OCI-LY1 (cell line): ENCODE data around the gene CAPN10.

Experiments used
- EZH2 ChIP-seq: fragments of 200-600 bp; sonication (generic), shearing (Covaris generic); IDR thresholded peaks from 2 replicates; pipeline ENCODE4 v1.8.0; 2017; ENCODE audit warnings: borderline replicate concordance, mixed run types, mild to moderate bottlenecking, antibody characterized with exemption, low read length, moderate library complexity, mixed read lengths
- TF ChIP-seq, protein P1 (sequence below): fragments of 200-600 bp; sonication (generic), shearing (Covaris generic); IDR thresholded peaks from 2 replicates; pipeline ENCODE4 v1.5.1; 2017; ENCODE audit warnings: mild to moderate bottlenecking, antibody characterized with exemption, low read length, moderate library complexity, mixed read lengths

DNA sequence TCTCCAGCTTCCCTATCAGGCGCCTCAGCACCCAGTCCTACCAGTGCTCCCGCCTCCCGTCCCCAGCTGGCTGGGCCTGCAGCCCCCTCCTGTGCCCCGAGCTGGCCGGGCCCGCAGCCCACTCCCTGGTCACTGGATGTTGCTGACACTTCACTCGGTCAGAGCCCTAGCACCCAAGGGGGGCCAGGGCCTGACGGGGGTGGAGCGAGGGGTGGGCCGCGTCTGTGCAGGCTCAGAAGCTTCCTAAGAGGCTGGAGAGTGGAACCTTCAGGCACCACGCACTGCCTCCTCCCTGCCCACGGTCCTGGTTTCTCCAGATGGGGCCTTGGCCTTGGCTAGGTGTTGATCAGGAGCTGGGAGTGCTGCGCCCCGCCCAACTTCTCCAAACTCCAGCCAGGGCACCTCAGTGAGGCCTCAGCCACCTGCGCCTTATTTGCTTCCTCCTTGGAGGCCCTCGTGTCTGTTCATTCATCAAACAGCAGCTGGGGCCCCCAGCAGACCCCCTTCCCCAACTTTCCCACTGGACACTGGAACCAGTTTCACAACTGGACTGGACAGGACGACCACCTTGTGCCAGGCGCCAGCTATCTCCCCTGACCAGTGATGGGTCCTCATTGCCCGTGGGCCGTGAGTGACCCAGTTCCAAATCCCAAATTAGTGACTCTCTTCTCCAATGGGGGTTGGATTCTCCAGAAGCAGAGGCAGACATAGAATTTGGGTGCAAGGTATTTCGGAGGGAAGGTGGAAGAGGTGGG, 16.7 kb downstream of the CAPN10 start:
- TF ChIP-seq, protein P1, sequence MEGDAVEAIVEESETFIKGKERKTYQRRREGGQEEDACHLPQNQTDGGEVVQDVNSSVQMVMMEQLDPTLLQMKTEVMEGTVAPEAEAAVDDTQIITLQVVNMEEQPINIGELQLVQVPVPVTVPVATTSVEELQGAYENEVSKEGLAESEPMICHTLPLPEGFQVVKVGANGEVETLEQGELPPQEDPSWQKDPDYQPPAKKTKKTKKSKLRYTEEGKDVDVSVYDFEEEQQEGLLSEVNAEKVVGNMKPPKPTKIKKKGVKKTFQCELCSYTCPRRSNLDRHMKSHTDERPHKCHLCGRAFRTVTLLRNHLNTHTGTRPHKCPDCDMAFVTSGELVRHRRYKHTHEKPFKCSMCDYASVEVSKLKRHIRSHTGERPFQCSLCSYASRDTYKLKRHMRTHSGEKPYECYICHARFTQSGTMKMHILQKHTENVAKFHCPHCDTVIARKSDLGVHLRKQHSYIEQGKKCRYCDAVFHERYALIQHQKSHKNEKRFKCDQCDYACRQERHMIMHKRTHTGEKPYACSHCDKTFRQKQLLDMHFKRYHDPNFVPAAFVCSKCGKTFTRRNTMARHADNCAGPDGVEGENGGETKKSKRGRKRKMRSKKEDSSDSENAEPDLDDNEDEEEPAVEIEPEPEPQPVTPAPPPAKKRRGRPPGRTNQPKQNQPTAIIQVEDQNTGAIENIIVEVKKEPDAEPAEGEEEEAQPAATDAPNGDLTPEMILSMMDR = no peak
- TF ChIP-seq EZH2 = no peak
